DND-41 (cell line): ENCODE results near the gene MED12L.

ENCODE experiments used
- EZH2 ChIP-seq: IDR thresholded peaks from 3 replicates; pipeline ENCODE4 v1.6.1; 2012; ENCODE audit warnings: borderline replicate concordance, low read depth, mild to moderate bottlenecking, moderate library complexity, low read length, inconsistent platforms; ENCODE audit not compliant: severe bottlenecking
- TF ChIP-seq, protein P1 (sequence below): IDR thresholded peaks from 2 replicates; pipeline ENCODE4 v1.5.1; 2012; ENCODE audit warnings: borderline replicate concordance, low read length, moderate library complexity, mild to moderate bottlenecking; ENCODE audit not compliant: poor library complexity, severe bottlenecking; ENCODE audit errors: extremely low read depth

GRCh38 chr3:151267066-151267465, 181.6 kb downstream of the MED12L start:
- TF ChIP-seq, protein P1, sequence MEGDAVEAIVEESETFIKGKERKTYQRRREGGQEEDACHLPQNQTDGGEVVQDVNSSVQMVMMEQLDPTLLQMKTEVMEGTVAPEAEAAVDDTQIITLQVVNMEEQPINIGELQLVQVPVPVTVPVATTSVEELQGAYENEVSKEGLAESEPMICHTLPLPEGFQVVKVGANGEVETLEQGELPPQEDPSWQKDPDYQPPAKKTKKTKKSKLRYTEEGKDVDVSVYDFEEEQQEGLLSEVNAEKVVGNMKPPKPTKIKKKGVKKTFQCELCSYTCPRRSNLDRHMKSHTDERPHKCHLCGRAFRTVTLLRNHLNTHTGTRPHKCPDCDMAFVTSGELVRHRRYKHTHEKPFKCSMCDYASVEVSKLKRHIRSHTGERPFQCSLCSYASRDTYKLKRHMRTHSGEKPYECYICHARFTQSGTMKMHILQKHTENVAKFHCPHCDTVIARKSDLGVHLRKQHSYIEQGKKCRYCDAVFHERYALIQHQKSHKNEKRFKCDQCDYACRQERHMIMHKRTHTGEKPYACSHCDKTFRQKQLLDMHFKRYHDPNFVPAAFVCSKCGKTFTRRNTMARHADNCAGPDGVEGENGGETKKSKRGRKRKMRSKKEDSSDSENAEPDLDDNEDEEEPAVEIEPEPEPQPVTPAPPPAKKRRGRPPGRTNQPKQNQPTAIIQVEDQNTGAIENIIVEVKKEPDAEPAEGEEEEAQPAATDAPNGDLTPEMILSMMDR: no peak
- no peak for TF ChIP-seq EZH2
